IPS-NIHi11 (cell line): ENCODE data around the gene PLEKHH3.
A peak's percentile ranks its signal among the peaks of the same experiment; 100 is the strongest.

Experiments used
- DNase-seq: peaks from one replicate; pipeline ENCODE4 v3.0.0; 2012; ENCODE audit warnings: mixed read lengths, low spot score

Gene PLEKHH3

GRCh38 chr17:42685831-42686230 is 9.0 kb upstream of the PLEKHH3 start:
- DNase-seq = no peak

GRCh38 chr17:42684929-42685556 is 8.2 kb upstream of the PLEKHH3 start:
- no peak for DNase-seq

DNA sequence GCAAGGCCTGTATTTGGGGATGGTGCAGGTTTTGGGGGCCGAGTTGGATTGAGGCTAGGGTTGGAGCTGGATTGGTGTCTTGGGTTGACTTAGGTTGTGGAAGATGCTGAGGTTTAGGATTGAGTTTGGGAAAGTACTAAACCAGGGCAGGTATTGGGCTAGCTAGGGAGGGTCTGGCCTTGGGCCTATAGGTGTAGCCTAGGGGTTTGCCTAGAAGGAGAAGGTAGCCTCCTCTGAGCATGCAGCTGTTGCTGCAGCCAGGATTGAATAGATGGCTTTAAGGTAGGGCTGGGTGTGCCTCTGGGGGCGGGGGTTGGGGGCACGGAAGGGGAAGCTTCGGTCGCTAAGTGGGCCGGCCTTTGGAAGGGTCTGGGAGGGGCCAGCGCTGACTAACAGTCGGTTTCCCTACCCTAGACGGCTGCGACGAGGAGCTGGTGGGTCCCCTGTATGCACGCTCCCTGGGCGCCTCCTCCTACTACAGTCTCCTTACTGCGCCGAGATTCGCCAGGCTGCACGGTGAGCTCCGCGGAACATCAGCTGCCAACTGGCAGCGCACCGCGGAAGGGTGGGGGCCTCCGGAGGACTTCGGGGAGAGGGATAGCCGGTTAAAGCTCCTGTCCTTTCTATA is 6.7 kb upstream of the PLEKHH3 start:
- DNase-seq = peak; percentile 45

DNA sequence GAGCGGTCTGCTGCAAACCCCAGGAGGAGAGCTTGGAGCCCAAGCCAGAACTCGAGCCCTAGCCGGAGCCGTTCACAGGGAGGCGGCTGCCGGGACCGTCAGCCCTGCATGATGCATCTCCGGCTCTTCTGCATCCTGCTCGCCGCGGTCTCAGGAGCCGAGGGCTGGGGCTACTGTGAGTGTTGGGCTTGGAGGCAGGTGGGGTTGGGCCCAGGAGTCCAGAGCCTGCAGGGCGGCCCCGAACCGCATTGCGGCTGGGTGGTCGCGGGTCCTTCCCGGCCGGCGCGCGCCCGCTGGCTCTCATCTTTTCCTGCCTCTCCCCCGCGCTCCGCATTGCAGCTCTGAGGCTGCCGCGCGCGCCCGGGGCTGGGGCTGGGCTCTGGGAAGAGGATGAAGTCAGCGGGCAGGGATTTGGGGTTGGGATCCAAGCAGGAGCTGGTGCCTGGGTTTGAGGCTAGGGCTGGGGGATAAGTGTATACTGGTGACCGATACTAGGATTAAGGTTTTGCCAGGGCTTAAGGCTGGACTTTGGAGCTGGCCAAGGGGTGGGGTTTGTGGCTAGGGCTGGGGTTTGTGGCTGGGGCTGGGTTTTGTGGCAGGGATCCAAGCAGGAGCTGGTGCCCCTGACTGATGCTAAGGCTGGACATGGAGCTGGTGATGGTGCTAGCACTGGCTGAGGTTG is 6.1 kb upstream of the PLEKHH3 start:
- DNase-seq = peak; percentile 79

GRCh38 chr17:42681976-42682721 is 5.4 kb upstream of the PLEKHH3 start, which contains the start of gene CNTNAP1:
Gene CNTNAP1 (plus strand): TSS chr17:42682531. CDS start chr17:42682830, 299 bp downstream.
- DNase-seq = peak; percentile 74

GRCh38 chr17:42680331-42680808 is 3.6 kb upstream of the PLEKHH3 start:
- no peak for DNase-seq

DNA sequence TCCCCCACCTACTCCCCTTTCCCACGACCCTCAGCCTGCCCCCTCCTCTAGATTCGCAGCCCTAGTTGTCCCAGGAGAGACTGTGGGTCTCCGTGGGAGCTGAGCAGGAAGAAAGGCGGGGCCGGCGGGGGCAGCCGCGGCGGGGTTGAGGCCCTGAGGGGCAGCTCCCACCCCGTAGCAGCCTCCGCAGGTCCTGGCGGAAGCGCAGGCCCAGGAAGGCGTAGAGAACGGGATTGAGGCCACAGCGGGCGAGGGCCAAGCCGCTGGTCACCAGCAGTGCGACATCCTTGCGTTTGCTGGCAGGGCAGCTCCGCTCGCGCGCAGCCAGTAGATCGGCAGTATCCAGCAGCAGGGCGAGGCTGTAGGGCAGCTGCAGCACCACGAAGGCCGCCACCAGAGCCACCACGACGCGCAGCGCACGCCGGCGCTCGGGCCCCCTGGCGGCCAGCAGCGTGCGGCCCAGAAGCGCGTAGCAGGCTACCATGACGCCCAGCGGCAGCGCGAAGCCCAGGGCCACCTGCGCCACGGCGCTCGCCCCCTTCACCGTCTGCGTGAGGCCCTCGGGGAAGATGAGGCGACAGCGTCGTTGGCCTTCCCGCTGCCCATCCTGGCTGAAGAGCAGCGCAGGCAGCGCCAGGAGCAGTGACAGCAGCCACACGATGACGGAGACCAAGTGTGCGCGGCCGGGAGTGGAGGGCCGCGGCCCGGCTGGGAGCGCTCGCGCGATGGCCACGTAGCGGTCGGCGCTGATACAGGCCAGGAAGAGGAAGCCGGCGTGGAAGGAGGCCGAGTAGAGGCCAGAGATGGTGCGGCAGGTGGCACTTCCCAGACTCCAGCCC is 2.9 kb upstream of the PLEKHH3 start:
- DNase-seq = peak; percentile 76

GRCh38 chr17:42678951-42679491 is 2.2 kb upstream of the PLEKHH3 start:
- peak; percentile 36 for DNase-seq

DNA sequence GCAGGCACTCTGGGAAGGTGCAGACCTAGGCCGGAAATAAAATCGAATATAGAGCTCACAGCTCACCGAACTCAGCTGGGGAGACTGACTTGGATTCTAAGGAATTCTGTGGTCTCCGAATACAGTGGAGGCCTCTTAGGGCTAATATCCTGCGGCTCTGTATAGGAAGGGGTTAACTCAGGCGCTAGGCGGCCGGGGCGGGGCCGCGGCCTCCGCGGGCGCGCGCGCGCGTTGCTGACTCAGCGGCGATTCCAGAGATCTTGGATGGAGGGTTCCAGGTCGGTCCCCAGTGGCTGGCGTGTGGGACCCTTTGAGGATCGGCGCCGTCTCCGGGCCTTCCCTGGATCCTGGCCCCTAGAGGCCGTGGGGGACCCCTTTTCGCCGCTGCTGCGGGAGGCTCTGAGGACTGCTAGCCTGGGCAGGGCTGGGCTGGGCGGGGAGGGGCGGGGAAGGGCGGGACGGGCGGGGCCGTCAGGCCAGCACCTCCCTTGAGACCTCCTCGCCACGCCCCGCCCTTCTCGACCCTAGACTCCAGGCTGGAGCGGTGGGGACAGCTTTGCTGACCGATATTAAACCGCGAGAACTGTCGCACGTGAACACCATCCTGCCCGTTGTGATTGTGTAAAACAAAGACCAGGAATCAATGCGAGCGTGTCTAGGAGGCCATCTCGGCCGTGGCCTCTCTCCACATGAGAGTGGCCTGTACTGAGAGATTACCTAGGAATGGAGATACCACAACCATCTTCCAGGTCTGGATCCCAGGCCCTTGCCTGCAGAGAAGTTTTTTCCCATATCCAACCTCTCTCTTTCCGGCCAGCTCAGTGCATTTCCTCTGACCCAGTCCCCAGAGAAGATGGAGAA is 1.4 kb upstream of the PLEKHH3 start:
- peak; percentile 83 for DNase-seq

DNA sequence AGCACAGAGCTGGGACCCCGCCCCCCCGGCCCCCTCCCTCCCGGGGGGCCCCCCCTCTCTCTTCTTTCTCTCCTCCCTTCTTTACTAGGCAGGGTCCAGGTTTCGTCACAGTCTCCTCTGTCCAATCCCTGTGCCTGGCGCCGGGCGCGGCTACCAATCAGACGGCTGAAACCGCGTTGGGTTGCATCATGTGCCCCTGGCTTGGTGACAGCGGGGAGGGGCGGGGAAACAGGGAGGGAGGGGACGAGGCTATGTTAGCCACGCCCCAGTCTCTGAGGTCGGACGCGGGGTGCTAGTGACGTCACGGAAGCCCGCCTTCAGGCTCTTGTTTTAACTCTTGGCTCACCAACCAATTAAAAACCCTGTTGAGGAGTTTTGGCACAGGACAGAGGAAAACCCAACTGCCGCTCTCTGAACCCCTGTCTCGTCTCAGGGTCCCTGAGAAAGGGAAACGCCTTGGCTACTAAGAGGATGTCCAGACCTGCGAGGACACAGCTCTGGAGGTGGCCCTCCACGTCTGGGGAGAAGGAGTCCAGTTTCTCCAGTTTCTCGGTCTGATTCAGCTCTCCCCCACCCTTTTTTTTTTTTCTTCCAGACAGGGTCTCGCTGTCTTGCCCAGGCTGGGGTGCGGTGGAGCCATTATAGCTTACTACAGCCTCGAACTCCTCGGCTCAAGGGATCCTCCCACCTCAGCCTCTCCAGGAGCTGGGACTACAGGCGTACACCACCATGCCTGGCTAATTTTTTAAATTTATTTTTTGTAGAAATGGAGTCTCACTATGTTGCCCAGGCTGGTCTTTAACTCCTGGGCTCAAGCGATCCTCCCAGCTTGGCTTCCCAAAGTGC is 441 bp upstream of the PLEKHH3 start:
- peak; percentile 93 for DNase-seq

GRCh38 chr17:42675965-42676423 is 800 bp downstream of the PLEKHH3 start:
- peak; percentile 37 for DNase-seq

GRCh38 chr17:42675348-42675964 is 1.3 kb downstream of the PLEKHH3 start:
- no peak for DNase-seq

DNA sequence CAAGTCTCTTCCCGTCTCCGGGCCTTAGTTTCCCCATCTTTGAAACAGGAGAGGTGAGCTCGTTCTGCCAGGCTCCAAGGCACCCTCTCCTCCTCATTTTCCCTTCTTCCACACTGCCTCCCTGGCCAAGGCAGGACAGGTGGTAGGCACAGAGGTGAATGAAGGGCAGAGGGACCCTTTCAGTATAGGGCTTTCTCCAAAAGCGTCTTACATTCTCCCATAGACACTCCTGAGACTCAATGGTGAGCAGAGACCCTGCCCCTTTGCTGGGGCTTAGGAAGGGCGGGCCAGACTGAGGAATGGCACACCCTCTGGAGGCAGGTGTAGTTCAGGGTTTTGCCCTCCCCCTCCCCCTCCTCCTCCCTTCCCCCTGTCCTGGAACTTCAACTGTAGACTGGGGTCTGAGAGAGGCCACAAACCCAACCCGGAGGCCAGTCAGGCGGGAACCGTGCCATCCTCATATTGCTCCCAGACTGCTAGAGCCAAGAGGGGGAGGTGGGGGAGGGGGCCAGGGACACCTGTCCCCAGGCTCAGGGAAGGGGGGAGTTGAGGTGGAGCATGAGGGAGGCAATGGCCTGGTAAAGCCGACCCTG is 1.9 kb downstream of the PLEKHH3 start:
- DNase-seq = peak; percentile 56

GRCh38 chr17:42673885-42674754 is 2.7 kb downstream of the PLEKHH3 start:
- DNase-seq = peak; percentile 75

DNA sequence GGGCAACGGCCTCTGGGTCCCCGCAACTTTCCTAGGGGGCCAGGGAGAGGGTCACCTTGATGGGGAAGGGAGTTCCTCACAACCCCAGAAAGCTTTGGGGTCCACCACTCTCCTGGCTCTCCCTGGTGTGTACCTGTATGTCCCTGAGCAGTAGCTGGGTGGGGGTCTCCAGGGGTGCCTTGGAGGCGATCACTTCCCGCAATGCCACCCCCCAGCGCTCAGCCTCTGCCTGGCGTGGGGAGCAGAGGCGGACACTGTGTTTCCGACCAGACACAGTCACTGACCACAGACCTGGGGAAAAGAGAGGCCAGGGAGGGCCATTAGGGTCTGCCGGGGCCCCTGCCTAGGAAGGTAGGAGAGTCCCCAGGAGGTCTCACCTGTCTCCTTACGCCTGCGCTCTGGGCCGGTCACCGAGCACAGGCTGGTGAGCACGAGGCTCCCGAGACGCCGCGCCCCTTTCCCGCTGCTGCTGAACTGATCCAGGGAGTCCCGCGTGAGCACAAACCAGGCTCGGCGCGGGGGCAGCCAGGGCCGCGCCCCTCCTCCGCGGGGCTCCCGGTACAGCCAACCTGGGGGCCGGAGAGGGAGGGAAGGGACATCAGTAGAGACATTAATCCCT is 3.4 kb downstream of the PLEKHH3 start:
- DNase-seq = no peak

DNA sequence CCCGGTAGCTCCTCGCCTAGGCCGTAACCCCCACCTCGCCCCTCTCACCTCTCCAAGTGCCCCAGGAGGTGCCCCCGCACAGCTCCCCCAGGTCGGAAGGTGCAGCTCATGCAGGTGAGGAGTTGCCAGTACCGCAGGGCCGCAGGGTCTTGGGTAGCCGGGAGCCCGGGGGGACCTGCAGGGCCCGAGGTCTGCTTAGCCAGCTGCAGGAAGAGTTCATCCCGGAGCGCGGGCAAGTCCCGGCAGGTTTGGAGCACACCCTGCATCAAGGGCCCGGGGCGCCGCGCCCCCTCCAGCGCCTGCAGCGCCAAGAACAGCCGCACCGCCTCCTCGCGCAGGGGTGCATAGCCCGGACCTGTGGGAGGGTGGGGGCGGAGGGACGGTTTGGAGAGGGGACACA is 4.8 kb downstream of the PLEKHH3 start:
- DNase-seq = no peak
